Measurements from ENCODE around the gene DDX3X. TPM values are rescaled to one million over a fixed set of nuclear protein-coding genes. Genes with fewer than 3 reads are reported as not detected.

The DDX3X gene
- total RNA-seq, 1 donor from 2014 or later: 234 TPM

- Histone ChIP-seq H3K36me3 (no peaks in the 10 kb centered on the region), H3K4me3 (no peak overlapping the region), H3K27ac (no peak overlapping the region), H3K9me3 (no peaks in the 10 kb centered on the region), H3K4me1 (no peaks in the 10 kb centered on the region), H3K27me3 (no peaks in the 10 kb centered on the region)
- no peak for TF ChIP-seq CTCF (IDR thresholded peaks at IDR 0.05)
- ATAC-seq (no peak), DNase-seq (no peak)
- intact Hi-C loops (cut with DNase I): no loop called here
These were observed 33.1 kb upstream of the DDX3X start for GRCh38 chrX:41300758-41301437.

GRCh38 chrX:41301438-41301824, 32.5 kb upstream of the DDX3X start:
- Histone ChIP-seq H3K27me3 (no peaks in the 10 kb centered on the region), H3K9me3 (no peaks in the 10 kb centered on the region), H3K27ac (no peak overlapping the region), H3K36me3 (no peaks in the 10 kb centered on the region), H3K4me1 (no peaks in the 10 kb centered on the region), H3K4me3 (no peak overlapping the region)
- TF ChIP-seq CTCF (IDR thresholded peaks at IDR 0.05): no peak
- DNase-seq (no peak), ATAC-seq (no peak)
- intact Hi-C loops (cut with DNase I): no loop called here

GRCh38 chrX:41302370-41302769, 31.6 kb upstream of the DDX3X start:
- Histone ChIP-seq H3K4me3 (no peak overlapping the region), H3K27me3 (no peaks in the 10 kb centered on the region), H3K4me1 (no peaks in the 10 kb centered on the region), H3K9me3 (no peaks in the 10 kb centered on the region), H3K27ac (no peak overlapping the region), H3K36me3 (no peaks in the 10 kb centered on the region)
- DNase-seq (no peak), ATAC-seq (no peak)
- intact Hi-C loops (cut with DNase I): no loop called here
- TF ChIP-seq CTCF (IDR thresholded peaks at IDR 0.05): no peak

- H3K4me1 ChIP-seq: no peaks in the 10 kb centered on the region
- no peak for TF ChIP-seq CTCF (IDR thresholded peaks at IDR 0.05)
- H3K4me3 ChIP-seq: no peak overlapping the region
- no peaks in the 10 kb centered on the region for H3K27me3 ChIP-seq
- H3K36me3 ChIP-seq: no peaks in the 10 kb centered on the region
- no peaks in the 10 kb centered on the region for H3K9me3 ChIP-seq
- no peak for DNase-seq
- ATAC-seq: no peak
- no peak overlapping the region for H3K27ac ChIP-seq
- intact Hi-C loops (cut with DNase I): no loop called here
These were observed 30.9 kb upstream of the DDX3X start for GRCh38 chrX:41303013-41303412.

GRCh38 chrX:41304178-41304577, 29.8 kb upstream of the DDX3X start:
- H3K9me3 ChIP-seq: no peaks in the 10 kb centered on the region
- H3K4me1 ChIP-seq: no peaks in the 10 kb centered on the region
- no peak overlapping the region for H3K4me3 ChIP-seq
- intact Hi-C loops (cut with DNase I): no loop called here
- H3K36me3 ChIP-seq: no peaks in the 10 kb centered on the region
- DNase-seq (no peak), ATAC-seq (no peak)
- H3K27ac ChIP-seq: no peak overlapping the region
- no peak for TF ChIP-seq CTCF (IDR thresholded peaks at IDR 0.05)
- no peaks in the 10 kb centered on the region for H3K27me3 ChIP-seq

Measured in upper lobe of right lung (tissue), 1 donor.